Small intestine (tissue), 7 donors: ENCODE data around the gene MSGN1. TPM values are rescaled to one million over a fixed set of nuclear protein-coding genes. Genes with fewer than 3 reads are reported as not detected.

Source experiments
- DNase-seq, 2 donors: peaks; one replicate each; pipeline versions ENCODE4 v3.0.0 to v3.0.0-alpha.2; 2013
- FAIRE-seq: peaks from 2 replicates; lab custom pipeline; 2012; peaks lifted over from hg19 to GRCh38; lab: Jason Lieb, UNC
- H3K27ac ChIP-seq, 3 donors: one replicate each; pipeline ENCODE4 v1.5.1; 2013; ENCODE audit warnings: low read length in 2 of 3, mild to moderate bottlenecking in 2 of 3, control low read depth in 1 of 3, inconsistent platforms in 1 of 3, low read depth in 1 of 3, moderate library complexity in 1 of 3
- H3K27me3 ChIP-seq, 3 donors: one replicate each; pipeline ENCODE4 v1.6.1; 2013; ENCODE audit warnings: low read length in 3 of 3, inconsistent platforms in 1 of 3; ENCODE audit not compliant: control insufficient read depth in 3 of 3, insufficient read depth in 3 of 3
- H3K36me3 ChIP-seq, 3 donors: one replicate each; pipeline ENCODE4 v1.6.1; 2013; ENCODE audit warnings: low read length in 3 of 3, inconsistent platforms in 1 of 3, low read depth in 1 of 3, mild to moderate bottlenecking in 1 of 3, moderate library complexity in 1 of 3; ENCODE audit not compliant: control insufficient read depth in 3 of 3, insufficient read depth in 2 of 3
- H3K4me1 ChIP-seq, 3 donors: one replicate each; pipeline ENCODE4 v1.6.1; 2013; ENCODE audit warnings: low read length in 2 of 3, inconsistent platforms in 1 of 3, low read depth in 1 of 3, mild to moderate bottlenecking in 1 of 3, moderate library complexity in 1 of 3; ENCODE audit not compliant: control insufficient read depth in 3 of 3, insufficient read depth in 2 of 3
- H3K4me3 ChIP-seq, 3 donors: one replicate each; pipeline ENCODE4 v1.5.1; 2013; ENCODE audit warnings: low read length in 3 of 3, control low read depth in 1 of 3, inconsistent platforms in 1 of 3, low read depth in 1 of 3, mild to moderate bottlenecking in 1 of 3, moderate library complexity in 1 of 3
- H3K9me3 ChIP-seq, 2 donors: one replicate each; pipeline ENCODE4 v1.6.1; 2013; ENCODE audit warnings: low read depth in 1 of 2, low read length in 1 of 2; ENCODE audit not compliant: control insufficient read depth in 2 of 2, insufficient read depth in 1 of 2
- WGBS, 3 donors: extraction: QIAGEN DNeasy Blood & Tissue Kit; methylation state at CpG; one replicate each; pipeline ENCODE4 v1.1.7; 2013; 5-methylcytosine and 5-hydroxymethylcytosine counted together
- polyA plus RNA-seq, 4 donors: library from polyadenylated mRNA; stranded (reverse) in 3 of 4; unstranded in 1 of 4; fragments of 200-250 nt in 3 of 4; fragments of 120-200 nt in 1 of 4; gene quantifications; one replicate each; pipeline versions ENCODE4 v1.2.1 to v1.2.3, GENCODE V29; 2013
- donor health status: healthy with polysubstance abuse.
- donor health status: control.
- donor health status: control.
- donor health status: Bipolar disorder and iron deficiency.
- donor health status: healthy.

The MSGN1 gene
- polyA plus RNA-seq, 4 donors, result not detected

DNA sequence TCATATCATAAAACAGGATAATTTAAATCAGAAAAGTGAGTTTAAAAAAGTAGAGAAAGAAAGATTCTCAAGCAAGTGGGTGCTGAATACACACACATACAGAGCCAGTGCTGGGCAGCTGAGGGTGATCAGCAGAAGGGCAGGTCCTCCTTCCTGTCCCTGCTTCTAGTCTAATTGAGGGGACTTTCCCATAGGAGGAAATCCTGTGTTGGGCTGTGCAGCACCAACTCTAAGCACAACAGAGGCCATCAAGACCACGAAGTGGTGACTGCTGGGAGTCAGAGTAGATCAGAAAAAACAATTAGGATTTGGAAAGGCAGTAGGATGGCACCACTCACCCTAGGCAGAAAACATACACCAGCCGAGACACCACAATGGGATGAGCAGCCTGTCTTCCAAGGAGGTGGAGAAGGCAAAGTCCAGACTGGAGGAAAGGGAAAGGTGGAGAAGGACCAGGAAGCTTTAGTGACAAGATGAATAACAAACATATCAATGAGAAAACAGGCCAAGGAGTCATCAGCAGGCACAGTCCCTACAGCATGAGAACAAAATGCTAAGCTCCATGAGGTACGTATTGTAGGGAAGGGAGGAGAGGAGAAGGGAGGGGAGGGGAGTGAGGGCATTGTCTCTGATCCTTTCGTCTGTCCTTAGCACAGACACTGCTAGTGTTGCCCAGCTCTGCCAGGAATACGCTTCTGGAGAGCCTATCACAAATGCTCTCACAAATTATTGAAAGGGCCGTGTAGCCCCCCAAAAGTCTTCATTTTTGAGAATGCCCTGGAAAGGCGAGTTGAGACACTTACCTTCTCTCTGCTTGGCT is 16.7 kb upstream of the MSGN1 start:
- Histone ChIP-seq H3K4me1 (no peaks in the 10 kb centered on the region), H3K9me3 (no peaks in the 10 kb centered on the region), H3K27me3 (peaks cover 0 to 7% (median 0%) of the 10 kb centered on the region in 3 donors), H3K36me3 (no peaks in the 10 kb centered on the region), H3K27ac (no peak overlapping the region), H3K4me3 (no peak overlapping the region)
- 59 to 66% (median 61%) methylated on average over 7 of the region's 7 CpGs for WGBS, 3 donors
- FAIRE-seq (no peak), DNase-seq (no peak)

DNA sequence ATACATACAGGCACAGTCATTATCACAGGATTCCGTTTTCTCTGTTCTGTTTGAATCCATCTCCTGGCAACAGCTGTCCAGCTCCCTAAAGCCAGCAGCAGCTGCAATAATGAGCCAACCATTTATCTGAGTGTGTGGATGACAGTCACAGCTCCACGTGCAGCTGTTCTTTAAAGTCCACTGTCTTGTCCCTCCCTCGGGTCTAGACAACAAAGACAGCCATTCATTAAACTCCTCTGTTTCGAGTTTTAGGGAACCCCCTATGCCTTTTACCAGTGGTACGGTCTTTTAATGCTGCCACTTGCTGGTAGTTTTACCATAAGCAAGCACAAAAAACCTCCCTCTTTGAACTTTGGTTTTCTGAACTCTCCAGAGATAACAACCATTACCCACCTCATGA is 16.0 kb upstream of the MSGN1 start:
- DNase-seq (peak in 1 of 2 donors; percentile 12), FAIRE-seq (no peak)
- H3K4me3 ChIP-seq, result no peak overlapping the region
- no peaks in the 10 kb centered on the region for H3K4me1 ChIP-seq
- 46 to 60% (median 50%) methylated on average over 5 of the region's 5 CpGs for WGBS, 3 donors
- peaks cover 0 to 7% (median 0%) of the 10 kb centered on the region in 3 donors for H3K27me3 ChIP-seq
- H3K36me3 ChIP-seq, result no peaks in the 10 kb centered on the region
- H3K27ac ChIP-seq, result no peak overlapping the region
- no peaks in the 10 kb centered on the region for H3K9me3 ChIP-seq

DNA sequence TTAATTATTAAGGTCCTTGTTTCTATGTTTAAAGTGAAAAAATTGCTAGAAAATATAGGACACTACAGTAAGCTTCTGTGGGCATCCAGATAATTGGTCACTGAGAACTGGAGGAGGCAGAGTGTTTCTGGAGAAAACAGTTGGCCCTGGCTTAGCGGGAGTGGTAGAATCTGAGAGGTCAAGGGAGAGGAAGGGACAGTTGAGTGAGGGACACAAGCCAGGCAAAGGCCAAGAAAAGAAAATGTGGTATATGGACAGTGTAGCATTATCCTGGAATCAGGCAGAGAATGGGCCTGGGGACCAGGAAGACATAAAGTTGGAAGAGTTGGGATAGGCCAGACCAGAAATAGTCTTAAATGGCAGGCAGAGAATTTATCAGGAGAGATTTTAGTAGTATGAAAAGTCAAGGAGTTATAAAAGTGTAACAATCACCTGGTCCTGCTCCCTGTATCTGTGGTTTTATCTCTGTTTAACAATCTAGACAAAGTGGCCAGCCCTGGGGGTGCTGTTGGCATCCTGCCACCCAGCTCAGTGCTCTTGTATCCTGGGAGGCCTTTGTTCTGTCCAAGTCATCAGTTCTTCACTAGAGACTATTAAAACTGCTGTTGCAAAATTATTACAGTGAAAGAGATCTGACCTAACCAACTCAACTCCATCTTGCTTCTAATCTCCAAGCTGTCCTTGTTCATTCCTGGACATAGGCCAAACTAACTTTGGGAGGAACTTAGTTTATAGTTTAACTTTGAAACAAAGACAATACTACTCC is 15.4 kb upstream of the MSGN1 start:
- FAIRE-seq, result no peak
- Histone ChIP-seq H3K36me3 (no peaks in the 10 kb centered on the region), H3K27ac (no peak overlapping the region), H3K9me3 (no peaks in the 10 kb centered on the region), H3K27me3 (peaks cover 0 to 7% (median 0%) of the 10 kb centered on the region in 3 donors), H3K4me3 (no peak overlapping the region), H3K4me1 (no peaks in the 10 kb centered on the region)
- WGBS, 3 donors, result 96 to 100% (median 100%) methylated on average over 1 of the region's 1 CpG
- DNase-seq, result peak in 1 of 2 donors; percentile 29

DNA sequence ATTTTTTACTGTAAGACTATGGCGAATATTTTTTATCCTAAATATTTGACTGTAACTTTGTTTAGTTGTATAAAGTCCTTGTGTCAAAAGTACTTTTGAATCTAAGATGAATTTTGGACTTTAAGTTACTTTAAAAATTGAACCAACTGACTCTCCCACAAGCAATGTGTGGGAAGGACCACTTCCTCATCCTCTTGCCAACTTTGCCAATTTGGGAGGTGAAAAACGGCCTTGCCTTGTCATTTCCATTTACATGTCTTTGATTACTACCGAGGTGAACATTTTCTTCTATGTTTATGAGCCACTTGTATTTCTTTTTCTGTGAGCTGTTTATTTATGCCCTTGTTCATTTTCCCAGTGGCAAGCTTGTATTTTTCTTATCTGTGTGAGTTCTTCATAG is 12.8 kb upstream of the MSGN1 start:
- no peak overlapping the region for H3K27ac ChIP-seq
- H3K36me3 ChIP-seq, result no peaks in the 10 kb centered on the region
- H3K4me3 ChIP-seq, result no peak overlapping the region
- no peaks in the 10 kb centered on the region for H3K9me3 ChIP-seq
- peaks cover 0 to 7% (median 0%) of the 10 kb centered on the region in 3 donors for H3K27me3 ChIP-seq
- DNase-seq (no peak), FAIRE-seq (no peak)
- H3K4me1 ChIP-seq, result no peaks in the 10 kb centered on the region
- 39 to 52% (median 43%) methylated on average over 3 of the region's 3 CpGs for WGBS, 3 donors

DNA sequence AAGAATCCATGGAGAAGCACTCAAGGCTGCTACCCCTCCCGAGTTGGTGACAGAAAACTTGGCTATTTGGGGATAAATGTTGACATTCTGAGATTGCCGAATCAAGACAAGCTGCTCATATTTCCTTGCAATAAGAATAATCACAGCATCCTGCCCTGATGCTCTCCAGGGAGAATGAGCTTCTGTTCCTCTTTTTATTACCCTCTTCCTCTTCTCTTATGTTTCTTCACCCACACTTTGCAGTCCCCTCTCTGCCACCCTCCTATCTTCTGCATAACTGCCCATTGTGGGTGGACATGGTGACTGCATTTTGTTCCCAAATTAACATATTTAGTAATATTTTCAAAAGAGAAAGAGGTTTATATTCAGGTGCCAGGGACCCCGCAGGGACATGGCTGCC is 11.9 kb upstream of the MSGN1 start:
- no peaks in the 10 kb centered on the region for H3K9me3 ChIP-seq
- no peaks in the 10 kb centered on the region for H3K4me1 ChIP-seq
- H3K4me3 ChIP-seq, result no peak overlapping the region
- DNase-seq (no peak), FAIRE-seq (no peak)
- H3K36me3 ChIP-seq, result no peaks in the 10 kb centered on the region
- H3K27ac ChIP-seq, result no peak overlapping the region
- WGBS, 3 donors, result 46 to 66% (median 58%) methylated on average over 3 of the region's 3 CpGs
- peaks cover 0 to 3% (median 0%) of the 10 kb centered on the region in 3 donors for H3K27me3 ChIP-seq

DNA sequence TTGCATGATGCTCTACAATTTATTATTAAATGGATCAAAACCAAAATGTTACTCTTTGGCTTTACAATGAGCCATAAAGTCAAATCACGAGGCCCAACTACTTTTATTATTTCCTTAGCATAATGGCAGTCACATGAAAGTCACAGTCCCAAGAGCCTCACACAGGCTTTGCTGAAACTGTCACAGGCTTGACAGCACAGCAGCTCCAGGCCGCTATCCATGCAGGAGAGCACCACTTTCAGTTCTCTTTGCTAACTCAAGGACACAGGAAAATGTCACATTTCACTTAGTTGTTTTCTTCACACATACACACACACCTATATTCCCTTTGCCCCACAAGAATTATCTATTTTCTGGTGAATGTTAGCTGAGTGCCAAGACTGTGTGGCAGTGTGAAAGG is 11.1 kb upstream of the MSGN1 start:
- Histone ChIP-seq H3K9me3 (no peaks in the 10 kb centered on the region), H3K27ac (no peak overlapping the region), H3K4me3 (no peak overlapping the region), H3K27me3 (peaks cover 0 to 3% (median 0%) of the 10 kb centered on the region in 3 donors), H3K4me1 (no peaks in the 10 kb centered on the region), H3K36me3 (no peaks in the 10 kb centered on the region)
- 49 to 61% (median 59%) methylated on average over 2 of the region's 2 CpGs for WGBS, 3 donors
- DNase-seq (no peak), FAIRE-seq (no peak)

DNA sequence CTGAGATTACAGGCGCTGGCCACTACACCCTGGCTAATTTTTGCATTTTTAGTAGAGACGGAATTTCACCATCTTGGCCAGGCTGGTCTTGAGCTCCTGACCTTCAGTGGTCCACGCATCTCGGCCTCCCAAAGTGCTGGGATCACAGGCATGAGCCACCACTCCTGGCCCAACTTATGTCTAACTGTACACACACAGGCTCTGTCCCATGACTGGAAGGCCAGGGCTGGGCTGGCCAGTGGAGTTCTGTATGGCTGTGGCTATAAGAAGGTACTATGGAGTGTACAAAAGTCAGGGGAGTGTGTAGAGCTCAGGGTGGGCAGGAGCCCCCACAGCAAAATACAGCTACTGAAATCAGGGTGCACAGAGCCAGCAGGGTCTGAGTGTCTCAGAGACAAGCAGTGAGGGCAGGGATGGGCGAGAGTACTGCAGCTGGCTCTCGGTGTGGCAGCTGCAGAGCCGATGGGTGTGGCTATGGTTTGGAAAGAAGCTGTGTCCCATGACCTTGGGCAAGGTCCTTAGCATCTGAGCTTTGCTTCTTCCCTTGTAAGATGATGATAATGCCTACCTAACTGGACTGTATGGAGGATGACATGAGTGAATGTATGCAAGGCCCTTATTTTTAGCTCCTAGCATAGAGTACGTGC is 10.4 kb upstream of the MSGN1 start:
- no peaks in the 10 kb centered on the region for H3K4me1 ChIP-seq
- H3K4me3 ChIP-seq, result no peak overlapping the region
- no peaks in the 10 kb centered on the region for H3K9me3 ChIP-seq
- whole genome bisulfite sequencing, 3 donors, result 72 to 75% (median 75%) methylated on average over 8 of the region's 8 CpGs
- FAIRE-seq (no peak), DNase-seq (no peak)
- H3K27me3 ChIP-seq, result peaks cover 0 to 3% (median 0%) of the 10 kb centered on the region in 3 donors
- H3K27ac ChIP-seq, result no peak overlapping the region
- H3K36me3 ChIP-seq, result no peaks in the 10 kb centered on the region

DNA sequence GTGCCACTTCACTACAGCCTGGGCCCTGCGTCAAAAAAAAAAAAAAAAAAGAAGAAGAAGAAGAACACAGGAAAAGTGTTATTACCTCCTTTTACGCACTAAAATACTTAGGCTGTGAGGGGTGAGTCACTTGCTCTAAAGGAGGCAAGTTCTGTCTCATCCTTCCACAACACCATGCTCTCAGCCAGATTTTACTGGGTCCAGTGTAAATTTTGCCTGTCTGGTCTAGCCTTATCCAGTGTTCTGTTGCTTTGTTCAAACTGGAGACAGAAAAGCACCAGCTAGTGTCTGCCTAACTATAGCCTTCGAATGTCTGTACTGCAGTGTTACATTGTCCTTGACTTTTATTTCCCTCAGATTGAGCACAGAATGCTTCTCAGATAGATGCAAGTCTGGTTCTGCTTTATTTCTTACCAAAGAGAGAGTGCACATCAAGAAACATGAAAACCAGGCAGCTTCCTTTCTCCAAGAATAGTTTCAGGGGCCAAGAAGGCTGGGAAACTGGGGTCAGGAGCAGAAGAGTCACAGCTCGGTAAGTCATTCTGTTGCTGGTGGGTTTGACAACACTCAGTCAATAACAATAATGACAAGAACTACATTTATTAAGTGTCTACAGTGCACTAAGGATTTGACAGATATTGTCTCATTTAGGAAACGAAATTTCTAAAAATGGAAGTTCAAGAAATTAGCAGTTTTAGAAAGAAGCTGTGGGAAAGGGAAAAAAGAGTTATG is 3.1 kb upstream of the MSGN1 start:
- DNase-seq (no peak), FAIRE-seq (no peak)
- no peaks in the 10 kb centered on the region for H3K36me3 ChIP-seq
- H3K4me1 ChIP-seq, result no peaks in the 10 kb centered on the region
- WGBS, 3 donors, result 66 to 68% (median 66%) methylated on average over 5 of the region's 5 CpGs
- H3K27ac ChIP-seq, result no peak overlapping the region
- H3K9me3 ChIP-seq, result no peaks in the 10 kb centered on the region
- peaks cover 0 to 3% (median 2%) of the 10 kb centered on the region in 3 donors for H3K27me3 ChIP-seq
- no peak overlapping the region for H3K4me3 ChIP-seq
